GM18505 (cell line): ENCODE measurements around the gene VWA3A.

Source experiments
- ATAC-seq: cut with Tn5 transposase; IDR thresholded peaks from one replicate; pipeline ENCODE4 v1.9.1; 2021; ENCODE audit not compliant: unreplicated experiment
- POLR2A ChIP-seq: IDR thresholded peaks from 4 replicates; pipeline ENCODE4 v1.6.1; 2011; ENCODE audit warnings: borderline replicate concordance; ENCODE audit not compliant: insufficient read depth, insufficient read length; ENCODE audit errors: extremely low read depth

Gene VWA3A

DNA sequence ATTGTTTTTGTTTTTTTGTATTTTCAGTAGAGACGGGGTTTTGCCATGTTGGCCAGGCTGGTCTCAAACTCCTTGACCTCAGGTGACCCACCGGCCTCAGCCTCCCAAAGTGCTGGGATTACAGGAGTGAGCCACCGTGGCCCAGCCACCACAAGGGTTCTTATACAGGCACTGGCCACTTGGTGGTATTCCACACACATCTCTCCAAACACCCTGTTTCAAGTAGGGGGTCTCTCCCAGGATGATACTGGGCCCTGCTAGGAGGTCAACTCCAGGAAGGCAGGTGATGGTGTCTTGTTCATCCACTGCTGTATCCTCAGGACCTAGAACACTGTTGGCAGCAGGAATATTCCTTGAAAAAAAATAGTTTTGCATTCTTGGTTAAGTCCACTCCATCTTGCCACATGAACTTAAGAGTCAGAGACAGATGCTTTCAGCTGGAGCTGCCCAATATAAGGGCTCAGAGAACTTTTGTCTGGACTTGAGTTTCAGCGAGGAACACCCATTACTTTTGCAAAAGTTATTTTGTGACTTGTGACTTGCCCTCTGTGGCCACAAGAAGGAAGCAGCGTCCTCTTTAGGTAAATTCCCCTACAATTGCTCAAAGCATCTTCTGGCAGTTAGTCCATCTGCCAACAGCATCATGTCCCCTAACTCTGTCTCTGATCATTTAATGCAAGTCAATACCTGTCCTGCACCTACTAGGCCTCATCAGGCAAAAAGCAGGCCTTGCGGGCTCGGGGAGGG lies 106.4 kb downstream of the VWA3A start:
- no peak for ATAC-seq
- no peak for TF ChIP-seq POLR2A

DNA sequence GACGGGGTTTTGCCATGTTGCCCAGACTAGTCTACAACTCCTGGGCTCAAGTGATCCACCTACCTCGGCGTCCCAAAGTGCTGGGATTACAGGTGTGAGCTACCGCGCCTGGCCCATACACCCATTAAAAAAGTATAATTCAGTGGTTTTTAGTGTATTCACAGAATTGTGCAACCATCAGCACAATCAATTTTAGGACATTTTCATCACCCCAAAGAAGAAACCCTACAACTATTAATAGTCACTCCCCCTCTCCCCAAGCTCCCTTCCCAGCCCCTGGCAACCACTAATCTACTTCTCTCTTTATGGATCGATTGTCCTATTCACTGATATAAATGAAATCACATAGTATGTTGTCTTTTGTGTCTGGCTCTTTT lies 109.9 kb downstream of the VWA3A start:
- TF ChIP-seq POLR2A, result no peak
- ATAC-seq, result no peak

- no peak for ATAC-seq
- TF ChIP-seq POLR2A, result no peak
Measured at GRCh38 chr16:22203091-22203490, 110.8 kb downstream of the VWA3A start.

DNA sequence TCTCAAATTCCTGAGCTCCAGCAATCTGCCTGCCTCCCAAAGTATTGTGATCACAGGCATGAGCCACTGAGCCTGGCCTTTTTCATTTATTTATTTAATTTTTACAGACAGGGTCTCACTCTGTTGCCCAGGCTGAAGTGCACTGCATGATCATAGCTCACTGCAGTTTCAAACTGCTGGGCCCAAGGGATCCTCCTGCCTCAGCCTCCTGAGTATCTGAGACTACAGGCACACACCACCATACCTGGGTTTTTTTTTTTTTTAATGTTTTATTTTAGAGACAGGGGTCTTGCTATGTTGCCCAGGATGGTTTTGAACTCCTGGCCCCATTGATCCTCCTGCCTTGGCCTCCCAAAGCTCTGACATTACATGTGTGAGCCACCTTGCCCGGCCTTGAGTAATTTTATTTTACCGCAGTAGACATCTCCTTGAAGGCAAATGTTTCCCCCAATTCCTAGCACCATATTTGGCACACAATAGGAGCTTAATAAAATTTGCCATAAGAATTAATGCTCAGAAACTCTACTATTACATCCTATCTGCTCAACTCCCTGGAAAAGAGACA lies 111.8 kb downstream of the VWA3A start:
- TF ChIP-seq POLR2A, result no peak
- no peak for ATAC-seq

DNA sequence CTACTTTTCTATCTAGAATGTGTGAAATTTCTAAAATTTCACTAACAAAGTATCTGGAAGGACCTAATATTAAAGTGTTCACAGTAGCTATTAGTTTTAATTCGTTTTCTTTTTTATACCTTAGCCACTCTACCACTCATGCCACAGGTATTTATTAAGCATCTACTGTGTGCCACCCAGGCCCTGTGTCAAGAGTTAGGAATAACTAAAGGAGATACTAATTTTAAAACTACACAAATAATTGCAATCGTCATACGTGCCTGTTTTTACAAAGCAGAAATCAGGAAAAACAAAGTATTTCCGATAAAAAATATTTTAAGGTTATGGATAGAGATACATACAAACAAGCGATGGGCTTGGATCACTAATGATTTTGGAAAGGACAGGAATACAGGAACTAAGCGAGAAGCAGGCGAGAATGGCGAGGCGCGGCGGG lies 113.3 kb downstream of the VWA3A start:
- no peak for ATAC-seq

GRCh38 chr16:22206013-22206841 lies 113.9 kb downstream of the VWA3A start, which contains the start of gene EEF2K:
TSS of gene EEF2K (plus strand) at chr16:22206278. CDS start at chr16:22225730, 19,452 bp downstream.
- TF ChIP-seq POLR2A, result peak; percentile 67
- ATAC-seq, result peak; percentile 76

More for the DNA sequence above, 113.3 kb downstream of the VWA3A start:
- no peak for TF ChIP-seq POLR2A
